22Rv1 (cell line): ENCODE results near the gene FCMR.

ENCODE experiments used
- CTCF ChIP-seq: fragments of 450-650 bp; IDR thresholded peaks from 2 replicates; pipeline ENCODE4 v1.5.1; 2017; ENCODE audit warnings: mild to moderate bottlenecking
- ZFX ChIP-seq: fragments of 450-650 bp; IDR thresholded peaks from 2 replicates; pipeline ENCODE4 v1.6.1; 2017; ENCODE audit warnings: antibody characterized with exemption, borderline replicate concordance

GRCh38 chr1:206971029-206971655 lies 49.4 kb upstream of the FCMR start:
- TF ChIP-seq CTCF (no peak), ZFX (no peak)
